Heart left ventricle (tissue), 13 donors: Measurements from ENCODE around the gene FUT8.

Experiments
- CTCF ChIP-seq, 12 donors: fragments of 200-600 bp; sonication (generic) in 4 of 12; IDR thresholded peaks; one replicate each; pipeline versions ENCODE4 v1.5.0 to v1.8.0; 2018 to 2022; ENCODE audit warnings: antibody characterized with exemption in 12 of 12, mild to moderate bottlenecking in 5 of 12
- POLR2A ChIP-seq, 2 donors: fragments of 450-650 bp; IDR thresholded peaks; one replicate each; pipeline ENCODE4 v1.6.1; 2017; ENCODE audit warnings: antibody characterized with exemption in 2 of 2, mild to moderate bottlenecking in 2 of 2, moderate library complexity in 2 of 2
- donor health status: ischemic (EF 13 %, LVEDD 7.1; RV severe dilation, severe dysfunction).
- donor health status: DM: no; HTN: yes; CAD: no.
- donor health status: DM: no; HTN: no; CAD: no.
- donor health status: ischemic (EF 25% LVEDD 6.9; RV normal size, moderate dysfunction).
- donor health status: ischemic (EF 25% LVEDD 5.7; RV mildly dilated, moderate dysfunction).
- donor health status: ischemic (EF 35%, LVEDD 5.7; RV mildly dilated, moderate dysfunction).
- donor health status: nonischemic (EF 11% LVEDD 7.7; RV severe dilation, severe dysfunction).
- donor health status: DM: yes; HTN: yes; CAD: no.
- donor health status: PGD.
- donor health status: ischemic (EF 29% LVEDD 5.4; RV normal size, mild dysfunction).
- donor health status: nonischemic (EF 23%, LVEDD 6.1; RV moderate dilation, normal function).

DNA sequence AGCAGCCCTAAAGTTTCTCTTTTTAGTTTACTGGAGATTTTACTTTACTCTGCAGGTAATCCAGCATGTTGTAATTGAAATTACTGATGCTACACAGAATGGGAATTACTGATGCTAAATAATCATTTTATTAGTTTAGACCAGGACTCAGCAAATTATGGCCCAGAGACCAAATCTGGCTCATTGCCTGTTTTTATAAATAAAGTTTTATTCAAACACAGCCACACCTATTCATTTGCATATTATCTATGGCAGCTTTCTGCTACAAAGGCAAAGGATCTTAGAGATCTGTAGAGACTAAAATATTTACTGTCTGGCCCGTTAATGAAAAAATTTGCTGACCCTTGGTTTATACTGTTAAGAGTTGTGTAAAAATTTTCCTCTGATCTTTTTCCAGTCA is 216.1 kb downstream of the FUT8 start:
- TF ChIP-seq CTCF (IDR thresholded peaks at IDR 0.05) (no peak), POLR2A (IDR thresholded peaks at IDR 0.05) (no peak)
